Upper lobe of left lung (tissue), 4 donors: Measurements from ENCODE around the gene KCNF1.

Experiments used
- CTCF ChIP-seq, 6 experiments: fragments of 450-650 bp in 4 of 6; fragments of 200-600 bp in 2 of 6; sonication (generic) in 2 of 6; IDR thresholded peaks; one replicate each; pipeline ENCODE4 v1.5.1; 2016 to 2019; ENCODE audit warnings: antibody characterized with exemption in 6 of 6
- EP300 ChIP-seq, 4 donors: sonication (generic); formaldehyde crosslinking; IDR thresholded peaks; one replicate each; pipeline ENCODE4 v1.5.1; 2017; ENCODE audit warnings: antibody characterized with exemption in 4 of 4, control low read depth in 2 of 4
- POLR2AphosphoS5 ChIP-seq, 2 donors: sonication (generic); formaldehyde crosslinking; IDR thresholded peaks; one replicate each; pipeline ENCODE4 v1.5.1; 2017; ENCODE audit warnings: antibody characterized with exemption in 2 of 2

- TF ChIP-seq CTCF (IDR thresholded peaks at IDR 0.05) (no peak), POLR2AphosphoS5 (IDR thresholded peaks at IDR 0.05) (no peak), EP300 (IDR thresholded peaks at IDR 0.05) (no peak)
Observed at GRCh38 chr2:10877651-10878111, 34.1 kb upstream of the KCNF1 start.
